PC-3 (cell line): ENCODE results near the gene CEACAM6. TPM values are rescaled to one million over a fixed set of nuclear protein-coding genes. Genes with fewer than 3 reads are reported as not detected.

Experiments used
- ATAC-seq: fragments of 200-7000 bp; cut with Tn5 transposase; 2 replicates; pipeline ENCODE4 v1.9.1; 2020; ENCODE audit warnings: mild to moderate bottlenecking, moderate library complexity
- BruUV-seq: library from RNA; stranded (reverse); fragments of 400-500 nt; replicated peaks from 2 replicates; lab custom pipeline; 2021; lab: Mats Ljungman, UMichigan
- CTCF ChIA-PET: fragments of 300-600 bp; sonication (Branson Sonifier 250); formaldehyde crosslinking; loops from one replicate; lab custom pipeline; 2022; ENCODE audit warnings: antibody characterized with exemption; lab: Charles Lee
- POLR2A ChIA-PET: fragments of 300-600 bp; sonication (Branson Sonifier 250); formaldehyde crosslinking; loops from one replicate; lab custom pipeline; 2022; ENCODE audit warnings: antibody characterized with exemption; ENCODE audit not compliant: unreplicated experiment; lab: Charles Lee
- DNase-seq: peaks from one replicate; pipeline ENCODE4 v3.0.0-alpha.2; 2015
- H2AFZ ChIP-seq: fragments of 300-600 bp; sonication (generic); 2 replicates; pipeline ENCODE4 v1.6.0; 2016; ENCODE audit warnings: antibody characterized with exemption, low read length
- H3F3A ChIP-seq: fragments of 300-600 bp; sonication (generic); one replicate; pipeline ENCODE4 v1.6.0; 2017; ENCODE audit warnings: antibody characterized with exemption, low read length, control low read depth, mild to moderate bottlenecking; ENCODE audit not compliant: unreplicated experiment
- H3K27ac ChIP-seq: fragments of 300-600 bp; sonication (generic); 2 replicates; pipeline ENCODE4 v1.5.1; 2016; ENCODE audit warnings: mild to moderate bottlenecking, low read length
- H3K27me3 ChIP-seq: fragments of 300-600 bp; sonication (generic); 2 replicates; pipeline ENCODE4 v1.6.1; 2016; ENCODE audit warnings: low read length, mixed read lengths
- H3K36me3 ChIP-seq: fragments of 300-600 bp; sonication (generic); 2 replicates; pipeline ENCODE4 v1.6.1; 2016; ENCODE audit warnings: low read depth, mixed run types, low read length, mixed read lengths
- H3K4me1 ChIP-seq: fragments of 300-600 bp; sonication (generic); 2 replicates; pipeline ENCODE4 v1.5.1; 2016; ENCODE audit warnings: low read length; ENCODE audit not compliant: insufficient read depth
- H3K4me2 ChIP-seq: fragments of 300-600 bp; sonication (generic); 2 replicates; pipeline ENCODE4 v1.6.0; 2016; ENCODE audit warnings: low read length
- H3K4me3 ChIP-seq: fragments of 300-600 bp; sonication (generic); 2 replicates; pipeline ENCODE4 v1.5.1; 2016; ENCODE audit warnings: mild to moderate bottlenecking, low read length, mixed read lengths
- H3K79me2 ChIP-seq: fragments of 300-600 bp; sonication (generic); 2 replicates; pipeline ENCODE4 v1.6.1; 2017; ENCODE audit warnings: low read length, mixed read lengths
- H3K9ac ChIP-seq: fragments of 300-600 bp; sonication (generic); 2 replicates; pipeline ENCODE4 v1.6.0; 2016; ENCODE audit warnings: mild to moderate bottlenecking, low read length
- H3K9me2 ChIP-seq: fragments of 300-600 bp; sonication (generic); replicated peaks from 2 replicates; pipeline ENCODE4 v1.6.1; 2016; ENCODE audit warnings: mixed run types, low read length, mixed read lengths
- H3K9me3 ChIP-seq: fragments of 300-600 bp; sonication (generic); 2 replicates; pipeline ENCODE4 v1.6.1; 2016; ENCODE audit warnings: low read length, mixed read lengths
- H4K20me1 ChIP-seq: fragments of 300-600 bp; sonication (generic); 2 replicates; pipeline ENCODE4 v1.6.1; 2016; ENCODE audit warnings: low read length, mixed read lengths
- CTCF ChIP-seq: fragments of 300-600 bp; sonication (generic); conservative IDR thresholded peaks from 2 replicates; pipeline ENCODE4 v1.5.1; 2017; ENCODE audit warnings: antibody characterized with exemption, low read depth, mild to moderate bottlenecking, low read length
- EZH2 ChIP-seq: fragments of 300-600 bp; sonication (generic); IDR thresholded peaks from one replicate; pipeline ENCODE4 v1.6.1; 2017; ENCODE audit warnings: antibody characterized with exemption, mild to moderate bottlenecking, low read length; ENCODE audit not compliant: unreplicated experiment
- EZH2phosphoT487 ChIP-seq: fragments of 300-600 bp; sonication (generic); IDR thresholded peaks from 2 replicates; pipeline ENCODE4 v1.6.1; 2018; ENCODE audit warnings: mild to moderate bottlenecking, antibody characterized with exemption, low read length, borderline replicate concordance
- intact Hi-C: fragments of 100-400 bp; cut with micrococcal nuclease; formaldehyde crosslinking; loops from 2 replicates; pipeline ENCODE4 v1.9.0; 2023
- total RNA-seq: library from RNA; depleted of rRNA; stranded (reverse); fragments of >200 nt; gene quantifications from 2 replicates; pipeline ENCODE4 v1.2.3, GENCODE V29; 2014

Gene CEACAM6
- total RNA-seq, 1 experiment from 2014 or later: 7.1 TPM

DNA sequence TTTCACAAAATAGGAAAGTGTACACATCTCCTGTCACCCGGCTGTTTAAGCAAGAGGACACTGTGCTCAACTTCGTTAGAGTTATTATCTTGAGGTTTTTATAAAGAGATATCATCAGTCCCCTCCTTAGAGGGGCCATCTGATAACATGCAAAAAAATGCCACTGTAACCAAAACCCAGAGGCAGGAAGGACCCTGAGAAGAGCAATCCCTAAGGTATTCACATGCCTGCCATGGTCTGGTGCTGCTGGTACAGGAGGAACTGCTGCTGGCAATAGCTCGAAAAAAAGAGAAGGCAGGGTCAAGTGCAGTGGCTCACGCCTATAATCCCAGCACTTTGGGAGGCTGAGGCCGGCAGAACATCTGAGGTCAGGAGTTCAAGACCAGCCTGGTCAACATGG is 28.3 kb downstream of the CEACAM6 start:
- no peak overlapping the region for H3K4me3 ChIP-seq
- intact Hi-C loops: no loop called here
- no peaks in the 10 kb centered on the region for H3K9me3 ChIP-seq
- no peak overlapping the region for H3K9ac ChIP-seq
- ATAC-seq (no peak), DNase-seq (no peak)
- no peak overlapping the region for H3K27ac ChIP-seq
- H3F3A ChIP-seq: no peaks in the 10 kb centered on the region
- no peaks in the 10 kb centered on the region for H3K27me3 ChIP-seq
- no peak for TF ChIP-seq CTCF
- TF ChIP-seq EZH2phosphoT487: no peak
- no peak for TF ChIP-seq EZH2
- no TSS peak for BruUV-seq
- no peak overlapping the region for H3K4me2 ChIP-seq
- H2AFZ ChIP-seq: no peak overlapping the region
- H3K36me3 ChIP-seq: no peaks in the 10 kb centered on the region
- H4K20me1 ChIP-seq: no peaks in the 10 kb centered on the region
- peaks cover 21% of the 10 kb centered on the region for H3K4me1 ChIP-seq
- CTCF ChIA-PET: no interaction called here
- no peaks in the 10 kb centered on the region for H3K9me2 ChIP-seq
- POLR2A ChIA-PET: no interaction called here
- H3K79me2 ChIP-seq: no peaks in the 10 kb centered on the region

- no peak for TF ChIP-seq EZH2
- TF ChIP-seq CTCF: no peak
- TF ChIP-seq EZH2phosphoT487: no peak
- Histone ChIP-seq H3K9me3 (no peaks in the 10 kb centered on the region), H3K4me1 (peaks cover 22% of the 10 kb centered on the region), H2AFZ (no peak overlapping the region), H3K4me2 (no peak overlapping the region), H3K27ac (0 out of 2 replicates have a peak overlapping the region, but pooled peaks have one; percentile 54), H3K36me3 (no peaks in the 10 kb centered on the region), H3K27me3 (no peaks in the 10 kb centered on the region), H3F3A (no peaks in the 10 kb centered on the region), H3K9me2 (no peaks in the 10 kb centered on the region), H3K4me3 (no peak overlapping the region), H4K20me1 (no peaks in the 10 kb centered on the region), H3K79me2 (no peaks in the 10 kb centered on the region), H3K9ac (peak overlapping the region; percentile 46; the same call in 1 of the 2 replicates)
- DNase-seq: no peak
- ChIA-PET POLR2A (no interaction called here), CTCF (interaction anchor here (0.6 to 1.1 kb wide), 5 partner anchors 9 to 79 kb away, joined by 3 to 7 read pairs (median 3); no protein-coding TSS in a partner anchor)
- ATAC-seq: no peak
- intact Hi-C loops: no loop called here
- no TSS peak for BruUV-seq
These were observed 29.0 kb downstream of the CEACAM6 start for GRCh38 chr19:41784312-41784711.

DNA sequence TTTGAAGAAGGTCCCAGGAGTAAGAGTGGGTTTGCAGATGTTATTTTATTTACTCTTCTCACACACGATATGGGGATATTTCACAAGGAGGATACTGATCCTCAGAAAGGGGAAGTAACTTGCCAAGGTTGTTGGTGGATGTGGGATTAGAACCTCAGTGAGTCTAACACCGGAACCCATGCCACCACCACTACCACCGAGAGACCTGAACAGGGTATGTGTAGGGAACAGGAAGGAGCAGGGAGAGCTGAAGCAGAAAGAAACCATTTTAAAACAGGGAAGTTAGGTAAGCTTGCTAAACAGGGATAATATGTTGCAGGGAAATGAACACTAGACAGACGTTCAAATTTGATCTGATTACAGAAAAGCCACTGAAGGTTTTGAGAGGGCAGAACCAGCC is 29.4 kb downstream of the CEACAM6 start:
- Histone ChIP-seq H3K27me3 (no peaks in the 10 kb centered on the region), H3K4me2 (no peak overlapping the region), H4K20me1 (no peaks in the 10 kb centered on the region), H3K9me2 (no peaks in the 10 kb centered on the region), H3F3A (no peaks in the 10 kb centered on the region), H3K79me2 (no peaks in the 10 kb centered on the region), H3K9me3 (no peaks in the 10 kb centered on the region), H3K4me1 (peaks cover 18% of the 10 kb centered on the region), H2AFZ (0 out of 2 replicates have a peak overlapping the region, but pooled peaks have one; percentile 60), H3K9ac (peak overlapping the region; percentile 46), H3K4me3 (no peak overlapping the region), H3K27ac (peak overlapping the region; percentile 54), H3K36me3 (no peaks in the 10 kb centered on the region)
- no peak for DNase-seq
- intact Hi-C loops: loop anchor here (1.0 kb wide), 2 partner anchors 27 to 31 kb away; no protein-coding TSS in a partner anchor
- no TSS peak for BruUV-seq
- CTCF ChIA-PET: interaction anchor here (0.6 to 1.1 kb wide), 4 partner anchors 10 to 78 kb away, joined by 3 to 7 read pairs (median 3); no protein-coding TSS in a partner anchor
- TF ChIP-seq CTCF: no peak
- TF ChIP-seq EZH2: no peak
- no peak for TF ChIP-seq EZH2phosphoT487
- ATAC-seq: no peak
- POLR2A ChIA-PET: no interaction called here
